Esophagus squamous epithelium (tissue), 4 donors: ENCODE data around the gene TMEM30B.

Source experiments
- POLR2A ChIP-seq, 4 donors: fragments of 450-650 bp; IDR thresholded peaks; one replicate each; pipeline ENCODE4 v1.6.1; 2017; ENCODE audit warnings: antibody characterized with exemption in 4 of 4, mild to moderate bottlenecking in 4 of 4, moderate library complexity in 3 of 4
- TF ChIP-seq, protein P1 (sequence below), 6 experiments: fragments of 450-650 bp in 4 of 6; fragments of 200-600 bp in 2 of 6; sonication (generic) in 2 of 6; IDR thresholded peaks; one replicate each; pipeline ENCODE4 v1.5.1; 2016 to 2019; ENCODE audit warnings: antibody characterized with exemption in 6 of 6, mild to moderate bottlenecking in 4 of 6, moderate library complexity in 4 of 6

DNA sequence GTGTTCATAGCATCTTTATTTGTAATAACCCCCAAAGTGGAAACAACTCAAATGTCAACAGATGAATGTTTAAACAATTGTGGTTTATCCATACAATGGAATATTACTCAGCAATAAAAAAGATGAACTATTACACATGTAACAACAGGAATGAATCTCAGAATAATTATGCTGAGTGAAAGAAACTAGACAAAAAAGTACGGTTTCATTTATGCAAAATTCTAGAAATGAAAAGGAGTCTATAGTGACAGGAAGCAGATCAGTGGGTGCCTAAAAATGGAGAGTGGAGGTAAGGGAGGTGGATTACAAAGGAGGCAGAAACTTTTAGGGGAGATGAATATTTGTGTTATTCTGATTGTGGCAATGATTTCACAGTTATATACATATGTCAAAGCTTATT, 45.0 kb upstream of the TMEM30B start:
- TF ChIP-seq, protein P1, sequence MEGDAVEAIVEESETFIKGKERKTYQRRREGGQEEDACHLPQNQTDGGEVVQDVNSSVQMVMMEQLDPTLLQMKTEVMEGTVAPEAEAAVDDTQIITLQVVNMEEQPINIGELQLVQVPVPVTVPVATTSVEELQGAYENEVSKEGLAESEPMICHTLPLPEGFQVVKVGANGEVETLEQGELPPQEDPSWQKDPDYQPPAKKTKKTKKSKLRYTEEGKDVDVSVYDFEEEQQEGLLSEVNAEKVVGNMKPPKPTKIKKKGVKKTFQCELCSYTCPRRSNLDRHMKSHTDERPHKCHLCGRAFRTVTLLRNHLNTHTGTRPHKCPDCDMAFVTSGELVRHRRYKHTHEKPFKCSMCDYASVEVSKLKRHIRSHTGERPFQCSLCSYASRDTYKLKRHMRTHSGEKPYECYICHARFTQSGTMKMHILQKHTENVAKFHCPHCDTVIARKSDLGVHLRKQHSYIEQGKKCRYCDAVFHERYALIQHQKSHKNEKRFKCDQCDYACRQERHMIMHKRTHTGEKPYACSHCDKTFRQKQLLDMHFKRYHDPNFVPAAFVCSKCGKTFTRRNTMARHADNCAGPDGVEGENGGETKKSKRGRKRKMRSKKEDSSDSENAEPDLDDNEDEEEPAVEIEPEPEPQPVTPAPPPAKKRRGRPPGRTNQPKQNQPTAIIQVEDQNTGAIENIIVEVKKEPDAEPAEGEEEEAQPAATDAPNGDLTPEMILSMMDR (IDR thresholded peaks at IDR 0.05) = no peak
- TF ChIP-seq POLR2A (IDR thresholded peaks at IDR 0.05) = no peak
